A549 (cell line): ENCODE measurements around the gene SYPL1. TPM values are rescaled to one million over a fixed set of nuclear protein-coding genes. Genes with fewer than 3 reads are reported as not detected.

ENCODE experiments used
- polyA plus RNA-seq, 4 experiments: library from polyadenylated mRNA; depleted of rRNA in 3 of 4; stranded (reverse); fragments of >200 nt; fragmentation: RNase III in 1 of 4; extraction: RNeasy Plus Mini Kit Qiagen cat#74134 plus additional on column Dnase treatment in 1 of 4; gene quantifications; 2 replicates in 3 of 4; 3 replicates in 1 of 4; pipeline ENCODE4 v1.2.3, GENCODE V29; 2011 to 2017
- TF ChIP-seq, protein P1 (sequence below): fragments of >200 bp; sonication (Bioruptor Twin); formaldehyde crosslinking; IDR thresholded peaks from 3 replicates; pipeline ENCODE4 v1.5.1; 2016

The SYPL1 gene
- polyA plus RNA-seq, 2 of the 4 experiments (the other 2 are of a cell fraction) = 102 to 131 TPM

DNA sequence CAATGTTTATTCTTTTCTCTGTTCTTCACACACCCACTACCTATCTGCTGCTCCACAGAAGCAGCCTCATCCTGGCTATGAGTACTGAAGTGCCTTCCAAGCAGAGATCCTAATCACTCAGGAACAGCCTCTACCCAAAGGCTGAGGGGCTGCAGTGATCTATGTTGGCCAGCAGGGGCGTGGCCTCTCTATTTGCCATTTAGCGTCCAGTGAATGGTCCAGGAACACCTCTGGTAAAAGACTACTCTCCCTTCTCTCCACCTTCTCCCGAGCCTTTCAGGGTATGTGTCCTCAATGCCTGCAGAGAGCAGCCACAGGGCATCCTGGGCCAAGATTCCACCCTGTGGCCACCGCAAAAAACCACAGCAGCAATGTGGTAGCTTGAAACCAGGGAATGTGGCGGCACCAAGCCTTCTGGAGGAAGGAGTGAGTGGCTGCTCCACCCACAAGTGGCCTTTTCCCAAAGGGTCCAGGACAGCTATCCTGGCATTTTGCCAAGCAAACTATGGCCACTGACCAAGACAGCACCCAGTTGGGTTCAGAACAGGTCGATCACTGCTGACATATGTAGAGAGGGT is 70.9 kb downstream of the SYPL1 start (continued):
- TF ChIP-seq, protein P1, sequence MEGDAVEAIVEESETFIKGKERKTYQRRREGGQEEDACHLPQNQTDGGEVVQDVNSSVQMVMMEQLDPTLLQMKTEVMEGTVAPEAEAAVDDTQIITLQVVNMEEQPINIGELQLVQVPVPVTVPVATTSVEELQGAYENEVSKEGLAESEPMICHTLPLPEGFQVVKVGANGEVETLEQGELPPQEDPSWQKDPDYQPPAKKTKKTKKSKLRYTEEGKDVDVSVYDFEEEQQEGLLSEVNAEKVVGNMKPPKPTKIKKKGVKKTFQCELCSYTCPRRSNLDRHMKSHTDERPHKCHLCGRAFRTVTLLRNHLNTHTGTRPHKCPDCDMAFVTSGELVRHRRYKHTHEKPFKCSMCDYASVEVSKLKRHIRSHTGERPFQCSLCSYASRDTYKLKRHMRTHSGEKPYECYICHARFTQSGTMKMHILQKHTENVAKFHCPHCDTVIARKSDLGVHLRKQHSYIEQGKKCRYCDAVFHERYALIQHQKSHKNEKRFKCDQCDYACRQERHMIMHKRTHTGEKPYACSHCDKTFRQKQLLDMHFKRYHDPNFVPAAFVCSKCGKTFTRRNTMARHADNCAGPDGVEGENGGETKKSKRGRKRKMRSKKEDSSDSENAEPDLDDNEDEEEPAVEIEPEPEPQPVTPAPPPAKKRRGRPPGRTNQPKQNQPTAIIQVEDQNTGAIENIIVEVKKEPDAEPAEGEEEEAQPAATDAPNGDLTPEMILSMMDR = peak; percentile 52

Other genes starting within 250 kb of the SYPL1 start
- gene ATXN7L1, start 235.7 kb downstream of the SYPL1 start, polyA plus RNA-seq (2011; rRNA removed) = 4.5 and 4.8 TPM in 2 replicates
- 5.0 to 8.1 TPM (median 5.7 TPM) in 3 replicates for gene ATXN7L1, start 235.7 kb downstream of the SYPL1 start, polyA plus RNA-seq (2017; fragmentation: RNase III; extraction: RNeasy Plus Mini Kit Qiagen cat#74134 plus additional on column Dnase treatment)
- 4.0 and 4.6 TPM in 2 replicates for gene CDHR3, start 149.0 kb downstream of the SYPL1 start, polyA plus RNA-seq (2011; rRNA removed)
- 4.5 to 5.1 TPM (median 4.5 TPM) in 3 replicates for gene CDHR3, start 149.0 kb downstream of the SYPL1 start, polyA plus RNA-seq (2017; fragmentation: RNase III; extraction: RNeasy Plus Mini Kit Qiagen cat#74134 plus additional on column Dnase treatment)
- 190 and 274 TPM in 2 replicates for gene NAMPT, start 172.7 kb upstream of the SYPL1 start, polyA plus RNA-seq (2011; rRNA removed)
- gene NAMPT, start 172.7 kb upstream of the SYPL1 start, polyA plus RNA-seq (2017; fragmentation: RNase III; extraction: RNeasy Plus Mini Kit Qiagen cat#74134 plus additional on column Dnase treatment) = 186 to 245 TPM (median 213 TPM) in 3 replicates